Keratinocyte (primary cell): ENCODE results near the gene EPHB1.

Experiments
- CTCF ChIP-seq, 3 experiments: IDR thresholded peaks in 1 of 3; conservative IDR thresholded peaks in 1 of 3; optimal IDR thresholded peaks in 1 of 3; 2 replicates in 2 of 3; 3 replicates in 1 of 3; pipeline versions ENCODE3 to v1.5.1; 2011; ENCODE audit warnings: low read length in 3 of 3, mild to moderate bottlenecking in 3 of 3, moderate library complexity in 2 of 3, control low read depth in 1 of 3, inconsistent platforms in 1 of 3; ENCODE audit not compliant: insufficient read depth in 2 of 3; ENCODE audit errors: extremely low read depth in 1 of 3
- EZH2 ChIP-seq: IDR thresholded peaks from one replicate; pipeline ENCODE4 v1.6.1; 2012; ENCODE audit warnings: inconsistent platforms, mild to moderate bottlenecking, low read length, moderate library complexity

GRCh38 chr3:135079095-135079494 is 284.0 kb downstream of the EPHB1 start:
- TF ChIP-seq CTCF (optimal IDR thresholded peaks at IDR 0.05 in 1 of 3, IDR thresholded peaks at IDR 0.05 in 1 of 3, conservative IDR thresholded peaks at IDR 0.05 in 1 of 3; ENCODE audit: extremely low read depth in 1 of 3, insufficient read depth in 2 of 3, low read length in 3 of 3) = no peak
- no peak for TF ChIP-seq EZH2
